Keratinocyte (primary cell): ENCODE measurements around the gene KRT3. TPM values are rescaled to one million over a fixed set of nuclear protein-coding genes. Genes with fewer than 3 reads are reported as not detected.

Experiments used
- DNase-seq: peaks from one replicate; pipeline ENCODE4 v3.0.0-alpha.2; 2011; ENCODE audit warnings: low read depth, missing footprints, low spot score
- FAIRE-seq: peaks from 2 replicates; lab custom pipeline; 2011; peaks lifted over from hg19 to GRCh38; lab: Jason Lieb, UNC
- H2AFZ ChIP-seq: 2 replicates; pipeline ENCODE4 v1.6.0; 2012; ENCODE audit warnings: low read length, control low read depth, inconsistent platforms; ENCODE audit not compliant: control insufficient read depth
- H3K27ac ChIP-seq: 2 replicates; pipeline ENCODE4 v1.5.1; 2011; ENCODE audit warnings: low read length; ENCODE audit not compliant: control insufficient read depth, insufficient read depth
- H3K27me3 ChIP-seq: 3 replicates; pipeline ENCODE4 v1.6.0; 2011; ENCODE audit warnings: low read length; ENCODE audit not compliant: control insufficient read depth, insufficient read depth; ENCODE audit errors: extremely low read depth
- H3K36me3 ChIP-seq, 2 experiments: 2 replicates in 1 of 2; 3 replicates in 1 of 2; pipeline ENCODE4 v1.5.1; 2011; ENCODE audit warnings: low read length in 2 of 2, mild to moderate bottlenecking in 1 of 2; ENCODE audit not compliant: control insufficient read depth in 2 of 2, insufficient read depth in 2 of 2; ENCODE audit errors: extremely low read depth in 1 of 2
- H3K4me1 ChIP-seq: 3 replicates; pipeline ENCODE4 v1.5.1; 2011; ENCODE audit warnings: low read length; ENCODE audit not compliant: control insufficient read depth, insufficient read depth; ENCODE audit errors: extremely low read depth
- H3K4me2 ChIP-seq: 3 replicates; pipeline ENCODE4 v1.6.0; 2011; ENCODE audit warnings: low read depth, low read length; ENCODE audit not compliant: control insufficient read depth, insufficient read depth; ENCODE audit errors: extremely low read depth
- H3K4me3 ChIP-seq, 3 experiments: fragments of 200-600 bp in 1 of 3; sonication (generic) in 1 of 3; 2 replicates in 2 of 3; 3 replicates in 1 of 3; pipeline ENCODE4 v1.5.1; 2011 to 2016; ENCODE audit warnings: low read length in 3 of 3, mild to moderate bottlenecking in 3 of 3, control low read depth in 2 of 3, inconsistent platforms in 1 of 3, low read depth in 1 of 3, mixed read lengths in 1 of 3, mixed run types in 1 of 3, moderate library complexity in 1 of 3; ENCODE audit not compliant: control insufficient read depth in 2 of 3, insufficient read depth in 2 of 3; ENCODE audit errors: extremely low read depth in 1 of 3
- H3K79me2 ChIP-seq: 2 replicates; pipeline ENCODE4 v1.6.0; 2012; ENCODE audit warnings: low read length; ENCODE audit not compliant: control insufficient read depth, insufficient read depth
- H3K9ac ChIP-seq: 3 replicates; pipeline ENCODE4 v1.6.0; 2011; ENCODE audit warnings: low read length; ENCODE audit not compliant: control insufficient read depth, insufficient read depth; ENCODE audit errors: extremely low read depth
- H3K9me1 ChIP-seq: 3 replicates; pipeline ENCODE4 v1.6.0; 2011; ENCODE audit warnings: low read length; ENCODE audit not compliant: control insufficient read depth, insufficient read depth; ENCODE audit errors: extremely low read depth
- H3K9me3 ChIP-seq: 2 replicates; pipeline ENCODE4 v1.5.1; 2012; ENCODE audit warnings: low read depth, low read length; ENCODE audit not compliant: control insufficient read depth
- H4K20me1 ChIP-seq: 3 replicates; pipeline ENCODE4 v1.6.0; 2011; ENCODE audit warnings: low read length; ENCODE audit not compliant: control insufficient read depth, insufficient read depth; ENCODE audit errors: extremely low read depth
- CTCF ChIP-seq, 3 experiments: IDR thresholded peaks in 1 of 3; conservative IDR thresholded peaks in 1 of 3; optimal IDR thresholded peaks in 1 of 3; 2 replicates in 2 of 3; 3 replicates in 1 of 3; pipeline versions ENCODE3 to v1.5.1; 2011; ENCODE audit warnings: low read length in 3 of 3, mild to moderate bottlenecking in 3 of 3, moderate library complexity in 2 of 3, control low read depth in 1 of 3, inconsistent platforms in 1 of 3; ENCODE audit not compliant: insufficient read depth in 2 of 3; ENCODE audit errors: extremely low read depth in 1 of 3
- EZH2 ChIP-seq: IDR thresholded peaks from one replicate; pipeline ENCODE4 v1.6.1; 2012; ENCODE audit warnings: inconsistent platforms, mild to moderate bottlenecking, low read length, moderate library complexity
- dilution Hi-C: fragments of 300-500 bp; cut with MboI; formaldehyde crosslinking; loops from one replicate; pipeline ENCODE4 v1.7.0; 2020; ENCODE audit warnings: low sequenced_read_pairs; ENCODE audit not compliant: extremely low pct_ligation_motif_present
- polyA plus RNA-seq, 5 experiments: library from polyadenylated mRNA; depleted of rRNA in 3 of 5; stranded (reverse) in 3 of 5; stranded (forward) in 1 of 5; unstranded in 1 of 5; fragments of >200 nt; gene quantifications; 1 replicate in 1 of 5; 2 replicates in 3 of 5; 3 replicates in 1 of 5; pipeline versions ENCODE4 v1.2.1 to v1.2.3, GENCODE V29; 2011 to 2012; ENCODE audit warnings: missing spikeins in 2 of 5, low read depth in 1 of 5, low replicate concordance in 1 of 5

The KRT3 gene
- polyA plus RNA-seq, 1 donor (not counting 4 experiments of a cell fraction or from before 2014, with no cell fraction given) = 0.29 TPM

GRCh38 chr12:52833922-52834726 lies 38.2 kb upstream of the KRT3 start, which contains the start of gene KRT79:
KRT79 (minus strand) TSS chr12:52834311; CDS start chr12:52834260, 51 bp downstream.
- H3K9me1 ChIP-seq = no peaks in the 10 kb centered on the region
- no peak within 1 kb of the TSS for H3K4me2 ChIP-seq
- no peaks in the 10 kb centered on the region for H3K36me3 ChIP-seq
- peaks cover 17% of the 10 kb centered on the region for H3K4me1 ChIP-seq
- TF ChIP-seq CTCF (optimal IDR thresholded peaks at IDR 0.05 in 1 of 3, IDR thresholded peaks at IDR 0.05 in 1 of 3, conservative IDR thresholded peaks at IDR 0.05 in 1 of 3; ENCODE audit: extremely low read depth in 1 of 3, insufficient read depth in 2 of 3, low read length in 3 of 3) = no peak
- no peak for TF ChIP-seq EZH2
- no peak within 1 kb of the TSS for H3K9ac ChIP-seq
- dilution Hi-C loops = no loop called here
- no peaks in the 10 kb centered on the region for H3K79me2 ChIP-seq
- H3K4me3 ChIP-seq = no peak within 1 kb of the TSS
- FAIRE-seq (no peak), DNase-seq (no peak)
- H4K20me1 ChIP-seq = no peaks in the 10 kb centered on the region
- no peak within 1 kb of the TSS for H2AFZ ChIP-seq
- no peaks in the 10 kb centered on the region for H3K9me3 ChIP-seq
- H3K27me3 ChIP-seq = peaks cover 2% of the 10 kb centered on the region
- H3K27ac ChIP-seq = no peak within 1 kb of the TSS

- TF ChIP-seq EZH2 (no peak), CTCF (optimal IDR thresholded peaks at IDR 0.05 in 1 of 3, IDR thresholded peaks at IDR 0.05 in 1 of 3, conservative IDR thresholded peaks at IDR 0.05 in 1 of 3; ENCODE audit: extremely low read depth in 1 of 3, insufficient read depth in 2 of 3, low read length in 3 of 3) (no peak)
- FAIRE-seq (no peak), DNase-seq (no peak)
- dilution Hi-C loops = no loop called here
- no peaks in the 10 kb centered on the region for H3K9me1 ChIP-seq
- no peaks in the 10 kb centered on the region for H4K20me1 ChIP-seq
- no peak overlapping the region for H3K9ac ChIP-seq
- no peaks in the 10 kb centered on the region for H3K36me3 ChIP-seq
- H3K9me3 ChIP-seq = no peaks in the 10 kb centered on the region
- H3K27me3 ChIP-seq = no peaks in the 10 kb centered on the region
- H3K27ac ChIP-seq = no peak overlapping the region
- H2AFZ ChIP-seq = no peak overlapping the region
- peaks cover 15% of the 10 kb centered on the region for H3K4me1 ChIP-seq
- no peak overlapping the region for H3K4me3 ChIP-seq
- H3K79me2 ChIP-seq = no peaks in the 10 kb centered on the region
- H3K4me2 ChIP-seq = no peak overlapping the region
Observed at GRCh38 chr12:52832985-52833905, 37.3 kb upstream of the KRT3 start.
